NCI-H1105 (cell line): Measurements from ENCODE around the gene GDF10.
A peak's percentile ranks its signal among the peaks of the same experiment; 100 is the strongest.

Source experiments
- DNase-seq: peaks from one replicate; lab custom pipeline; 2025; lab: John Stamatoyannopoulos, UW

GDF10 gene

GRCh38 chr10:47294057-47294456, 5.9 kb upstream of the GDF10 start:
- DNase-seq = no peak

- DNase-seq = no peak
Observed at GRCh38 chr10:47294501-47294900, 5.5 kb upstream of the GDF10 start.

- DNase-seq = no peak
Observed at GRCh38 chr10:47295411-47295810, 4.6 kb upstream of the GDF10 start.

GRCh38 chr10:47296156-47296894, 3.7 kb upstream of the GDF10 start:
- no peak for DNase-seq

- no peak for DNase-seq
Observed at GRCh38 chr10:47296941-47297340, 3.1 kb upstream of the GDF10 start.

- no peak for DNase-seq
Observed at GRCh38 chr10:47297866-47298540, 2.0 kb upstream of the GDF10 start.

GRCh38 chr10:47298715-47299114, 1.3 kb upstream of the GDF10 start:
- no peak for DNase-seq

GRCh38 chr10:47300429-47300931, 483 bp downstream of the GDF10 start:
- no peak for DNase-seq

- no peak for DNase-seq
Observed at GRCh38 chr10:47301833-47302232, 1.8 kb downstream of the GDF10 start.

- no peak for DNase-seq
Observed at GRCh38 chr10:47303105-47303504, 3.1 kb downstream of the GDF10 start.

- no peak for DNase-seq
Observed at GRCh38 chr10:47303866-47304265, 3.9 kb downstream of the GDF10 start.

- DNase-seq = no peak
Observed at GRCh38 chr10:47305566-47305965, 5.6 kb downstream of the GDF10 start.

- DNase-seq = no peak
Observed at GRCh38 chr10:47306387-47307210, 6.6 kb downstream of the GDF10 start.

GRCh38 chr10:47307381-47307780, 7.4 kb downstream of the GDF10 start:
- DNase-seq = no peak

- DNase-seq = no peak
Observed at GRCh38 chr10:47308775-47309174, 8.8 kb downstream of the GDF10 start.

- DNase-seq = peak; percentile 21
Observed at GRCh38 chr10:47309408-47310089, 9.6 kb downstream of the GDF10 start.

- DNase-seq = no peak
Observed at GRCh38 chr10:47310090-47310505, 10.1 kb downstream of the GDF10 start.

- DNase-seq = peak; percentile 60
Observed at GRCh38 chr10:47311193-47311931, 11.4 kb downstream of the GDF10 start.

- DNase-seq = peak; percentile 24
Observed at GRCh38 chr10:47311932-47312662, 12.1 kb downstream of the GDF10 start.

- no peak for DNase-seq
Observed at GRCh38 chr10:47312663-47312995, 12.6 kb downstream of the GDF10 start.
